Keratinocyte (primary cell): ENCODE measurements around the gene SNCAIP.

Experiments used
- CTCF ChIP-seq, 3 experiments: IDR thresholded peaks in 1 of 3; conservative IDR thresholded peaks in 1 of 3; optimal IDR thresholded peaks in 1 of 3; 2 replicates in 2 of 3; 3 replicates in 1 of 3; pipeline versions ENCODE3 to v1.5.1; 2011; ENCODE audit warnings: low read length in 3 of 3, mild to moderate bottlenecking in 3 of 3, moderate library complexity in 2 of 3, control low read depth in 1 of 3, inconsistent platforms in 1 of 3; ENCODE audit not compliant: insufficient read depth in 2 of 3; ENCODE audit errors: extremely low read depth in 1 of 3
- EZH2 ChIP-seq: IDR thresholded peaks from one replicate; pipeline ENCODE4 v1.6.1; 2012; ENCODE audit warnings: inconsistent platforms, mild to moderate bottlenecking, low read length, moderate library complexity

- TF ChIP-seq CTCF (optimal IDR thresholded peaks at IDR 0.05 in 1 of 3, IDR thresholded peaks at IDR 0.05 in 1 of 3, conservative IDR thresholded peaks at IDR 0.05 in 1 of 3; ENCODE audit: extremely low read depth in 1 of 3, insufficient read depth in 2 of 3, low read length in 3 of 3) (peak in 2 of 3 experiments; percentile 28 to 47), EZH2 (no peak)
Measured at GRCh38 chr5:122498163-122498562, 186.1 kb downstream of the SNCAIP start.
